B cell (primary cell): ENCODE measurements around the gene TRIM47. TPM values are rescaled to one million over a fixed set of nuclear protein-coding genes. Genes with fewer than 3 reads are reported as not detected.

ENCODE experiments used
- ATAC-seq: fragments of 200-7000 bp; cut with Tn5 transposase; one replicate; pipeline ENCODE4 v1.10.0; 2021; ENCODE audit warnings: low read depth, mild to moderate bottlenecking, moderate number of reproducible peaks, moderate library complexity
- CTCF ChIA-PET: fragments of 350-600 bp; sonication (Branson Sonifier 250); formaldehyde crosslinking; loops from one replicate; lab custom pipeline; 2021; ENCODE audit warnings: antibody characterized with exemption, inconsistent platforms; lab: Charles Lee
- POLR2A ChIA-PET: fragments of 350-600 bp; sonication (Branson Sonifier 250); formaldehyde crosslinking; loops from one replicate; lab custom pipeline; 2021; ENCODE audit warnings: antibody characterized with exemption; lab: Charles Lee
- DNase-seq: peaks from one replicate; pipeline ENCODE4 v3.0.0; 2013
- H2AFZ ChIP-seq: 2 replicates; pipeline ENCODE4 v1.6.1; 2012; ENCODE audit warnings: mild to moderate bottlenecking, low read depth, low read length; ENCODE audit not compliant: insufficient read depth, poor library complexity, severe bottlenecking
- H3K27ac ChIP-seq, 2 donors: 1 replicate in 1 of 2; 2 replicates in 1 of 2; pipeline ENCODE4 v1.5.1; 2012 to 2013; ENCODE audit warnings: low read length in 2 of 2, mild to moderate bottlenecking in 2 of 2, moderate library complexity in 1 of 2
- H3K27me3 ChIP-seq, 4 experiments: fragments of 200-600 bp in 1 of 4; sonication (generic) in 1 of 4; replicated peaks in 1 of 4; 1 replicate in 2 of 4; 2 replicates in 2 of 4; pipeline versions ENCODE4 v1.6.1 to v1.7.0; 2013 to 2016; ENCODE audit warnings: low read length in 3 of 4, mild to moderate bottlenecking in 2 of 4, mixed read lengths in 1 of 4, moderate library complexity in 1 of 4; ENCODE audit not compliant: insufficient read depth in 4 of 4, control insufficient read depth in 3 of 4; ENCODE audit errors: control extremely low read depth in 1 of 4
- H3K36me3 ChIP-seq, 2 experiments: replicated peaks in 1 of 2; 1 replicate in 1 of 2; 2 replicates in 1 of 2; pipeline versions ENCODE4 v1.6.1 to v1.7.1; 2013; ENCODE audit warnings: low read length in 1 of 2; ENCODE audit not compliant: insufficient read depth in 2 of 2, control insufficient read depth in 1 of 2; ENCODE audit errors: control extremely low read depth in 1 of 2, extremely low read depth in 1 of 2
- H3K4me1 ChIP-seq, 2 donors: fragments of 200-600 bp in 1 of 2; sonication (generic) in 1 of 2; 1 replicate in 1 of 2; 2 replicates in 1 of 2; pipeline versions ENCODE4 v1.5.1 to v1.6.1; 2013 to 2017; ENCODE audit warnings: low read length in 2 of 2; ENCODE audit not compliant: control insufficient read depth in 2 of 2, insufficient read depth in 2 of 2
- H3K4me2 ChIP-seq: replicated peaks from 2 replicates; pipeline ENCODE3; 2012; ENCODE audit warnings: mild to moderate bottlenecking, low read depth, low read length; ENCODE audit not compliant: poor library complexity, severe bottlenecking
- H3K4me3 ChIP-seq, 5 experiments: fragments of 200-600 bp in 1 of 5; sonication (generic) in 1 of 5; 1 replicate in 3 of 5; 2 replicates in 2 of 5; pipeline versions ENCODE4 v1.5.1 to v1.7.0; 2011 to 2016; ENCODE audit warnings: low read length in 4 of 5, mild to moderate bottlenecking in 4 of 5, low read depth in 2 of 5, control low read depth in 1 of 5, moderate library complexity in 1 of 5; ENCODE audit not compliant: insufficient read depth in 1 of 5; ENCODE audit errors: control extremely low read depth in 1 of 5, extremely low read depth in 1 of 5
- H3K79me2 ChIP-seq: fragments of 200-600 bp; sonication (generic); one replicate; pipeline ENCODE4 v1.6.0; 2016; ENCODE audit warnings: low read length; ENCODE audit not compliant: control insufficient read depth, insufficient read depth
- H3K9ac ChIP-seq: fragments of 200-600 bp; sonication (generic); 2 replicates; pipeline ENCODE4 v1.6.1; 2017; ENCODE audit warnings: mild to moderate bottlenecking, low read length, moderate library complexity
- H3K9me3 ChIP-seq, 3 donors: one replicate each; pipeline versions ENCODE4 v1.6.1 to v1.7.1; 2013; ENCODE audit warnings: low read length in 2 of 3; ENCODE audit not compliant: control insufficient read depth in 2 of 3, insufficient read depth in 1 of 3; ENCODE audit errors: control extremely low read depth in 1 of 3
- H4K20me1 ChIP-seq: 2 replicates; pipeline ENCODE4 v1.6.0; 2012; ENCODE audit warnings: mild to moderate bottlenecking, low read length; ENCODE audit not compliant: insufficient read depth, control insufficient read depth, poor library complexity, severe bottlenecking
- H3K27ac Mint-ChIP-seq: one replicate; pipeline ENCODE4 v1.8.0; 2021; ENCODE audit warnings: mixed read lengths
- H3K27me3 Mint-ChIP-seq: one replicate; pipeline ENCODE4 v1.8.0; 2021; ENCODE audit warnings: mixed read lengths
- H3K4me1 Mint-ChIP-seq: one replicate; pipeline ENCODE4 v1.8.0; 2021; ENCODE audit warnings: mixed read lengths
- H3K4me3 Mint-ChIP-seq: one replicate; pipeline ENCODE4 v1.8.0; 2021; ENCODE audit warnings: mixed read lengths
- H3K9me3 Mint-ChIP-seq: one replicate; pipeline ENCODE4 v1.8.0; 2022; ENCODE audit warnings: mixed read lengths; ENCODE audit not compliant: insufficient read depth
- CTCF ChIP-seq: fragments of 200-600 bp; IDR thresholded peaks from one replicate; pipeline ENCODE4 v1.8.0; 2022; ENCODE audit warnings: antibody characterized with exemption, mild to moderate bottlenecking
- EZH2 ChIP-seq: IDR thresholded peaks from 2 replicates; pipeline ENCODE4 v1.6.1; 2012; ENCODE audit warnings: borderline replicate concordance, low read depth, mild to moderate bottlenecking, moderate library complexity, low read length; ENCODE audit not compliant: insufficient read depth, poor library complexity, severe bottlenecking
- WGBS: methylation state at CpG from one replicate; pipeline ENCODE4 v1.1.5; 2013; ENCODE audit warnings: missing lambda C conversion rate; ENCODE audit not compliant: insufficient coverage; 5-methylcytosine and 5-hydroxymethylcytosine counted together
- intact Hi-C: fragments of 100-400 bp; cut with micrococcal nuclease; formaldehyde crosslinking; loops from one replicate; pipeline ENCODE4 v1.10.0; 2022
- polyA plus RNA-seq: library from polyadenylated mRNA; depleted of rRNA; stranded (reverse); fragments of >200 nt; gene quantifications from 2 replicates; pipeline ENCODE4 v1.2.3, GENCODE V29; 2012
- total RNA-seq, 2 donors: library from RNA; stranded (reverse); fragments of 120-200 nt in 1 of 2; gene quantifications; 1 replicate in 1 of 2; 2 replicates in 1 of 2; pipeline versions ENCODE4 v1.2.3 to v1.2.4, GENCODE V29; 2013 to 2022

TRIM47 gene
- total and polyA plus RNA-seq, 2 donors (not counting 1 experiment from before 2014, with no cell fraction given), result 6.4 to 8.3 TPM

GRCh38 chr17:75855310-75856061 is 22.9 kb downstream of the TRIM47 start, which contains the start of gene WBP2:
TSS of gene WBP2 (minus strand) at chr17:75855335. CDS start at chr17:75855297, 38 bp downstream.
- H3K27ac Mint-ChIP-seq, result no peak within 1 kb of the TSS
- no peaks in the 10 kb centered on the region for H3K27me3 ChIP-seq
- intact Hi-C loops, result loop anchor here (1.0 to 10.0 kb wide), 12 partner anchors 9 to 247 kb away; partner anchors contain the start of genes ACOX1, EXOC7, FBF1 and MRPL38
- H3K27me3 Mint-ChIP-seq, result no peaks in the 10 kb centered on the region
- TF ChIP-seq EZH2 (no peak), CTCF (peak; percentile 64)
- no peak within 1 kb of the TSS for H3K4me3 Mint-ChIP-seq
- H3K36me3 ChIP-seq, result peaks cover 5 to 17% of the 10 kb centered on the region in 2 experiments
- POLR2A ChIA-PET, result interaction anchor here (0.5 to 3.6 kb wide), 35 partner anchors 9 to 842 kb away, joined by 3 to 82 read pairs (median 6); partner anchors contain the start of genes FBF1, GALK1, SLC25A19 and TRIM47
- H3K79me2 ChIP-seq, result peaks cover 47% of the 10 kb centered on the region
- WGBS, result under 1% methylated on average over 54 of the region's 58 CpGs
- peak; percentile 100 for DNase-seq
- peaks cover 42% of the 10 kb centered on the region for H3K4me1 Mint-ChIP-seq
- peak; percentile 84 for ATAC-seq
- H3K9me3 Mint-ChIP-seq, result no peaks in the 10 kb centered on the region
- H3K9ac ChIP-seq, result peak within 1 kb of the TSS; percentile 95
- CTCF ChIA-PET, result interaction anchor here (0.6 to 4.1 kb wide), 19 partner anchors 9 to 123 kb away, joined by 3 to 53 read pairs (median 6); partner anchors contain the start of genes ACOX1, GALK1, MRPL38 and TEN1
- H4K20me1 ChIP-seq, result no peaks in the 10 kb centered on the region
- H3K4me1 ChIP-seq, result peaks cover 34 to 53% of the 10 kb centered on the region in 2 donors
- H3K27ac ChIP-seq, result peak within 1 kb of the TSS; percentile 89 to 92
- no peaks in the 10 kb centered on the region for H3K9me3 ChIP-seq
- H3K4me2 ChIP-seq, result peak within 1 kb of the TSS; percentile 93
- H2AFZ ChIP-seq, result peak within 1 kb of the TSS; percentile 76
- H3K4me3 ChIP-seq, result peak within 1 kb of the TSS; percentile 75 to 98 (median 94)
